Measurements from ENCODE around the gene ANKFN1.

The ANKFN1 gene

DNA sequence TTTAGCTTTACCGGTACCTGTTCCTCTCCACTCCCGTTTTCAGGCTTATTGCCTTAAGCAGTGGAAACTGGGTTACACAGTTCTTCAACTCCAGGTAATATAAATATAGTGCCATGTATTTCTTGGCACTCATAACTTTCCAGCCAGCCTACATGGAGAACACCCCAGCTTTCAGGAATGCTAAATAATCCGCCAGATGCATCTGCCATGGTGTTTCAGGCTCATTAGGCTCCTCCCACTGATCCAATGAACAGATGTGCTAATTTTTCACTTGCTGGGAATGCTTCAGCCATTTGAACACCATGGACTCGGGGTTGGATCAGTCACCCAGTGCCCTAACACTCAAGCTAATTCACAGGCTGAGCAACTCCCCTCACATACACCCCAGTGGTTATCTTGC lies 4.6 kb downstream of the ANKFN1 start:
- Histone ChIP-seq H3K9me3 (ENCODE audit: control insufficient read depth, low read length) (no peaks in the 10 kb centered on the region), H3K9ac (no peak overlapping the region), H3K4me2 (ENCODE audit: low read length) (no peak overlapping the region), H2AFZ (no peak overlapping the region), H3K36me3 (ENCODE audit: control insufficient read depth, insufficient read depth, low read length) (no peaks in the 10 kb centered on the region), H3K4me1 (no peaks in the 10 kb centered on the region), H3K4me3 (ENCODE audit: low read depth, low read length) (no peak overlapping the region), H3K27ac (no peak overlapping the region), H3K79me2 (no peaks in the 10 kb centered on the region), H3K27me3 (ENCODE audit: control insufficient read depth, insufficient read depth, low read length) (no peaks in the 10 kb centered on the region)
- TF ChIP-seq, protein P1, sequence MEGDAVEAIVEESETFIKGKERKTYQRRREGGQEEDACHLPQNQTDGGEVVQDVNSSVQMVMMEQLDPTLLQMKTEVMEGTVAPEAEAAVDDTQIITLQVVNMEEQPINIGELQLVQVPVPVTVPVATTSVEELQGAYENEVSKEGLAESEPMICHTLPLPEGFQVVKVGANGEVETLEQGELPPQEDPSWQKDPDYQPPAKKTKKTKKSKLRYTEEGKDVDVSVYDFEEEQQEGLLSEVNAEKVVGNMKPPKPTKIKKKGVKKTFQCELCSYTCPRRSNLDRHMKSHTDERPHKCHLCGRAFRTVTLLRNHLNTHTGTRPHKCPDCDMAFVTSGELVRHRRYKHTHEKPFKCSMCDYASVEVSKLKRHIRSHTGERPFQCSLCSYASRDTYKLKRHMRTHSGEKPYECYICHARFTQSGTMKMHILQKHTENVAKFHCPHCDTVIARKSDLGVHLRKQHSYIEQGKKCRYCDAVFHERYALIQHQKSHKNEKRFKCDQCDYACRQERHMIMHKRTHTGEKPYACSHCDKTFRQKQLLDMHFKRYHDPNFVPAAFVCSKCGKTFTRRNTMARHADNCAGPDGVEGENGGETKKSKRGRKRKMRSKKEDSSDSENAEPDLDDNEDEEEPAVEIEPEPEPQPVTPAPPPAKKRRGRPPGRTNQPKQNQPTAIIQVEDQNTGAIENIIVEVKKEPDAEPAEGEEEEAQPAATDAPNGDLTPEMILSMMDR (IDR thresholded peaks at IDR 0.05): no peak

GRCh38 chr17:56158344-56158743 lies 5.1 kb downstream of the ANKFN1 start:
- no peak overlapping the region for H3K4me2 ChIP-seq (ENCODE audit: low read length)
- no peaks in the 10 kb centered on the region for H3K4me1 ChIP-seq
- no peaks in the 10 kb centered on the region for H3K27me3 ChIP-seq (ENCODE audit: control insufficient read depth, insufficient read depth, low read length)
- H3K4me3 ChIP-seq (ENCODE audit: low read depth, low read length): no peak overlapping the region
- no peak overlapping the region for H3K27ac ChIP-seq
- H3K9ac ChIP-seq: no peak overlapping the region
- no peaks in the 10 kb centered on the region for H3K79me2 ChIP-seq
- H2AFZ ChIP-seq: no peak overlapping the region
- no peaks in the 10 kb centered on the region for H3K9me3 ChIP-seq (ENCODE audit: control insufficient read depth, low read length)
- TF ChIP-seq, protein P1 (IDR thresholded peaks at IDR 0.05): no peak
- no peaks in the 10 kb centered on the region for H3K36me3 ChIP-seq (ENCODE audit: control insufficient read depth, insufficient read depth, low read length)

- Histone ChIP-seq H3K4me3 (ENCODE audit: low read depth, low read length) (no peak overlapping the region), H3K9me3 (ENCODE audit: control insufficient read depth, low read length) (no peaks in the 10 kb centered on the region), H3K27me3 (ENCODE audit: control insufficient read depth, insufficient read depth, low read length) (no peaks in the 10 kb centered on the region), H3K27ac (no peak overlapping the region), H2AFZ (no peak overlapping the region), H3K9ac (no peak overlapping the region), H3K79me2 (no peaks in the 10 kb centered on the region), H3K4me2 (ENCODE audit: low read length) (no peak overlapping the region), H3K36me3 (ENCODE audit: control insufficient read depth, insufficient read depth, low read length) (no peaks in the 10 kb centered on the region), H3K4me1 (no peaks in the 10 kb centered on the region)
- TF ChIP-seq, protein P1 (IDR thresholded peaks at IDR 0.05): no peak
Observed at GRCh38 chr17:56158915-56159825, 5.9 kb downstream of the ANKFN1 start.

GRCh38 chr17:56159826-56160380 lies 6.6 kb downstream of the ANKFN1 start:
- Histone ChIP-seq H3K27ac (no peak overlapping the region), H3K36me3 (ENCODE audit: control insufficient read depth, insufficient read depth, low read length) (no peaks in the 10 kb centered on the region), H3K9me3 (ENCODE audit: control insufficient read depth, low read length) (no peaks in the 10 kb centered on the region), H3K27me3 (ENCODE audit: control insufficient read depth, insufficient read depth, low read length) (no peaks in the 10 kb centered on the region), H3K79me2 (no peaks in the 10 kb centered on the region), H3K4me2 (ENCODE audit: low read length) (no peak overlapping the region), H2AFZ (no peak overlapping the region), H3K9ac (no peak overlapping the region), H3K4me1 (no peaks in the 10 kb centered on the region), H3K4me3 (ENCODE audit: low read depth, low read length) (no peak overlapping the region)
- TF ChIP-seq, protein P1 (IDR thresholded peaks at IDR 0.05): no peak

All from parathyroid adenoma (tissue), 2 donors.